Caco-2 (cell line): ENCODE data around the gene CHI3L2. TPM values are rescaled to one million over a fixed set of nuclear protein-coding genes. Genes with fewer than 3 reads are reported as not detected.

ENCODE experiments used
- BruUV-seq: library from RNA; stranded (reverse); fragments of 400-500 nt; replicated peaks from 2 replicates; lab custom pipeline; 2021; lab: Mats Ljungman, UMichigan
- CTCF ChIA-PET: fragments of 300-600 bp; sonication (Branson Sonifier 250); formaldehyde crosslinking; loops from one replicate; lab custom pipeline; 2022; ENCODE audit warnings: antibody characterized with exemption; lab: Charles Lee
- POLR2A ChIA-PET: fragments of 300-600 bp; sonication (Branson Sonifier 250); formaldehyde crosslinking; loops from one replicate; lab custom pipeline; 2022; ENCODE audit warnings: antibody characterized with exemption; lab: Charles Lee
- DNase-seq, 2 experiments: peaks; one replicate each; pipeline versions ENCODE4 v3.0.0 to v3.0.0-alpha.2; 2020 to 2022
- H3K27me3 ChIP-seq: replicated peaks from 2 replicates; pipeline ENCODE4 v1.6.0; 2011; ENCODE audit warnings: low read length; ENCODE audit not compliant: control insufficient read depth, insufficient read depth
- H3K36me3 ChIP-seq: 2 replicates; pipeline ENCODE4 v1.5.1; 2011; ENCODE audit warnings: low read length; ENCODE audit not compliant: control insufficient read depth, insufficient read depth
- H3K4me1 ChIP-seq: fragments of 250-450 bp; sonication (Bioruptor Pico); 2 replicates; pipeline ENCODE4 v1.5.1; 2020; ENCODE audit warnings: mild to moderate bottlenecking
- H3K4me3 ChIP-seq: 2 replicates; pipeline ENCODE4 v1.5.1; 2011; ENCODE audit warnings: low read depth, mild to moderate bottlenecking, control low read depth, low read length
- H3K9me3 ChIP-seq: fragments of 250-450 bp; sonication (Bioruptor Pico); 2 replicates; pipeline ENCODE4 v1.5.1; 2020; ENCODE audit warnings: mild to moderate bottlenecking, moderate library complexity
- H3K27ac Mint-ChIP-seq: one replicate; pipeline ENCODE4 v1.8.0; 2022; ENCODE audit warnings: mixed read lengths; ENCODE audit not compliant: unreplicated experiment
- H3K27me3 Mint-ChIP-seq: one replicate; pipeline ENCODE4 v1.8.0; 2022; ENCODE audit warnings: mixed read lengths; ENCODE audit not compliant: insufficient read depth, unreplicated experiment
- H3K36me3 Mint-ChIP-seq: one replicate; pipeline ENCODE4 v1.8.0; 2022; ENCODE audit warnings: mild to moderate bottlenecking, mixed read lengths; ENCODE audit not compliant: insufficient read depth, unreplicated experiment
- H3K4me1 Mint-ChIP-seq: one replicate; pipeline ENCODE4 v1.8.0; 2022; ENCODE audit warnings: low read depth, mixed read lengths; ENCODE audit not compliant: unreplicated experiment
- H3K4me3 Mint-ChIP-seq: one replicate; pipeline ENCODE4 v1.8.0; 2022; ENCODE audit warnings: mild to moderate bottlenecking, moderate library complexity, mixed read lengths; ENCODE audit not compliant: unreplicated experiment
- H3K9me3 Mint-ChIP-seq: one replicate; pipeline ENCODE4 v1.8.0; 2022; ENCODE audit warnings: mixed read lengths; ENCODE audit not compliant: unreplicated experiment
- CTCF ChIP-seq, 2 experiments: fragments of 200-600 bp in 1 of 2; IDR thresholded peaks; 1 replicate in 1 of 2; 2 replicates in 1 of 2; pipeline versions ENCODE4 v1.5.1 to v1.8.0; 2011 to 2022; ENCODE audit warnings: antibody characterized with exemption in 1 of 2, control low read depth in 1 of 2, inconsistent platforms in 1 of 2, low read depth in 1 of 2, low read length in 1 of 2, mild to moderate bottlenecking in 1 of 2, moderate library complexity in 1 of 2; ENCODE audit not compliant: insufficient read depth in 1 of 2, severe bottlenecking in 1 of 2, unreplicated experiment in 1 of 2
- intact Hi-C: fragments of 100-400 bp; cut with micrococcal nuclease; formaldehyde crosslinking; loops from one replicate; pipeline ENCODE4 v1.10.0; 2022; ENCODE audit not compliant: unreplicated experiment
- total RNA-seq: library from RNA; stranded (reverse); gene quantifications from 2 replicates; pipeline ENCODE4 v1.2.3, GENCODE V29; 2022

The CHI3L2 gene
- total RNA-seq, 1 experiment from 2014 or later = not detected

- no peaks in the 10 kb centered on the region for H3K9me3 ChIP-seq
- intact Hi-C loops = no loop called here
These were observed 42.4 kb downstream of the CHI3L2 start for GRCh38 chr1:111269825-111270406.

DNA sequence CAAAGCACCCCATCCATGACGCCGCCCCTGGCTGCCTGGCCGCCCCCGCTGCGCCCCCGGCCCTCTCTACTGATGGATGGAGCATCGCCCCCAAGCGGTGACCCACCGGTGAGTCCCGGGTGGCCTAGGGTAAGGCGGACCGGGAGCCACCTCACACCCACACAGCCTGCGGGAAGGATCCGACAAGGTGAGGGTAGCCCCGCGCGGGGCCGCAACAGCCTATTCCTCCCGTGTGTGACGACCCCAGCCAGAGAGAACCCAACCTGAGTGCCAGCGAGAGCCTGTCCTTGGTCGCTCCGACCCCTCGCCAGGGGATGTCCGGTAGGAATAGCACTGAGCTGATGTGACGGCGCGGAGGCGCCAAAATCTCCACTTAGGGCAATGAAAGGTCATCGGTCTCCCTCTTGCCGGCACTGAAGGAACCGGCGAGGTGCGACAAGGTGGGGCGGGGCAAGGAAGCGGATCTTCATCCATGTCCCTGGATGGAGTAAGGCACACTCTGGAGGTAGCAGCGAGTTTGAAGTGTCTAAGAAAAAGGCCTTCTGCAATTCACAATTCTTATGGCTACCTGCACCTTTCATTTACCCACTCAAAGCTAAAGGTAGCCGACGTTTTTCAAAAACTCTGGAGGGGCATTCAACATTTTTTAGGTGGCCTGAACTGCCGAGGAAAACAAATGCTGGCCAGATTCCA is 43.4 kb downstream of the CHI3L2 start:
- no peak overlapping the region for H3K4me3 Mint-ChIP-seq
- CTCF ChIA-PET = no interaction called here
- H3K9me3 Mint-ChIP-seq = peaks cover 3% of the 10 kb centered on the region

More at GRCh38 chr1:111269825-111270406, 42.4 kb downstream of the CHI3L2 start:
- BruUV-seq = no TSS peak
- no peak for TF ChIP-seq CTCF (IDR thresholded peaks at IDR 0.05; ENCODE audit: insufficient read depth in 1 of 2, low read depth in 1 of 2, low read length in 1 of 2, severe bottlenecking in 1 of 2, unreplicated experiment in 1 of 2)
- ChIA-PET POLR2A (no interaction called here), CTCF (no interaction called here)
- Mint-ChIP-seq H3K36me3 (no peaks in the 10 kb centered on the region), H3K9me3 (no peaks in the 10 kb centered on the region), H3K4me1 (no peaks in the 10 kb centered on the region), H3K4me3 (no peak overlapping the region), H3K27me3 (no peaks in the 10 kb centered on the region), H3K27ac (no peak overlapping the region)
- Histone ChIP-seq H3K27me3 (no peaks in the 10 kb centered on the region), H3K4me1 (no peaks in the 10 kb centered on the region), H3K4me3 (no peak overlapping the region), H3K36me3 (no peaks in the 10 kb centered on the region)
- DNase-seq = no peak

DNA sequence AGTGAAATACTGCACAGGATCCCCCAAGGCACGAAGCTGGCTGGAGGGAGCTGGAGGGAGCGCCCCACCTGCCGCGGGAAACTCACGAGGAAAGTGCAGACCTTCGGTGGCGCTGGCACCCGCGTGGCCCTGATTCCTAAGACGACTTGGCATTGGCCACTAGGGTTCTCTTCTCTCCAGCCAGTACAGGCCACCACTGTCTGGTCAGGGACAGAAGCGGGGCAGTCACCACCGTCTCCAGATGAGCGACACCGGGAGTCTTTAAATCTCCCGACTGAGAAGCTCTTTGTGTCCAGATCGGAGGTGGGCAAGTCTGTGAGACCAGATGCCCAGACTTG is 43.9 kb downstream of the CHI3L2 start:
- no peak overlapping the region for H3K27ac Mint-ChIP-seq

More for the DNA sequence above, 43.4 kb downstream of the CHI3L2 start:
- no peaks in the 10 kb centered on the region for H3K27me3 Mint-ChIP-seq
- TF ChIP-seq CTCF (IDR thresholded peaks at IDR 0.05; ENCODE audit: insufficient read depth in 1 of 2, low read depth in 1 of 2, low read length in 1 of 2, severe bottlenecking in 1 of 2, unreplicated experiment in 1 of 2) = no peak
- no peak overlapping the region for H3K27ac Mint-ChIP-seq
- Histone ChIP-seq H3K9me3 (no peaks in the 10 kb centered on the region), H3K27me3 (no peaks in the 10 kb centered on the region), H3K4me1 (no peaks in the 10 kb centered on the region), H3K4me3 (no peak overlapping the region), H3K36me3 (no peaks in the 10 kb centered on the region)
- no peaks in the 10 kb centered on the region for H3K4me1 Mint-ChIP-seq
- no peaks in the 10 kb centered on the region for H3K36me3 Mint-ChIP-seq
- no peak for DNase-seq
- intact Hi-C loops = no loop called here
- no TSS peak for BruUV-seq
- POLR2A ChIA-PET = no interaction called here

More for the DNA sequence above, 43.9 kb downstream of the CHI3L2 start:
- H3K9me3 ChIP-seq = no peaks in the 10 kb centered on the region
- H3K36me3 ChIP-seq = no peaks in the 10 kb centered on the region
- DNase-seq = no peak
- Mint-ChIP-seq H3K27me3 (no peaks in the 10 kb centered on the region), H3K4me3 (no peak overlapping the region), H3K4me1 (no peaks in the 10 kb centered on the region), H3K36me3 (no peaks in the 10 kb centered on the region), H3K9me3 (peaks cover 8% of the 10 kb centered on the region)
- H3K4me3 ChIP-seq = no peak overlapping the region
- no peaks in the 10 kb centered on the region for H3K27me3 ChIP-seq
- intact Hi-C loops = no loop called here
- ChIA-PET CTCF (no interaction called here), POLR2A (no interaction called here)
- BruUV-seq = no TSS peak
- H3K4me1 ChIP-seq = no peaks in the 10 kb centered on the region
- TF ChIP-seq CTCF (IDR thresholded peaks at IDR 0.05; ENCODE audit: insufficient read depth in 1 of 2, low read depth in 1 of 2, low read length in 1 of 2, severe bottlenecking in 1 of 2, unreplicated experiment in 1 of 2) = no peak
